Liver (tissue), 9 donors: ENCODE data around the gene JAML. TPM values are rescaled to one million over a fixed set of nuclear protein-coding genes. Genes with fewer than 3 reads are reported as not detected.
A peak's percentile ranks its signal among the peaks of the same experiment; 100 is the strongest.

Experiments
- DNase-seq: peaks from one replicate; pipeline ENCODE4 v3.0.0-alpha.2; 2017; ENCODE audit warnings: low spot score
- H3K27ac ChIP-seq, 2 donors: one replicate each; pipeline ENCODE4 v1.7.0; 2013; ENCODE audit warnings: inconsistent platforms in 2 of 2, low read length in 2 of 2, control low read depth in 1 of 2, low read depth in 1 of 2, mild to moderate bottlenecking in 1 of 2
- H3K27me3 ChIP-seq, 4 donors: one replicate each; pipeline versions ENCODE4 v1.6.1 to v1.7.0; 2013; ENCODE audit warnings: low read length in 3 of 4, inconsistent platforms in 1 of 4, mild to moderate bottlenecking in 1 of 4, moderate library complexity in 1 of 4; ENCODE audit not compliant: control insufficient read depth in 4 of 4, insufficient read depth in 4 of 4
- H3K36me3 ChIP-seq, 4 donors: one replicate each; pipeline versions ENCODE4 v1.6.1 to v1.7.0; 2013; ENCODE audit warnings: low read length in 3 of 4, mild to moderate bottlenecking in 3 of 4, low read depth in 1 of 4, moderate library complexity in 1 of 4; ENCODE audit not compliant: control insufficient read depth in 4 of 4, insufficient read depth in 3 of 4
- H3K4me1 ChIP-seq, 4 donors: one replicate each; pipeline versions ENCODE4 v1.6.1 to v1.7.0; 2013; ENCODE audit warnings: low read length in 3 of 4, mild to moderate bottlenecking in 3 of 4, moderate library complexity in 1 of 4; ENCODE audit not compliant: control insufficient read depth in 4 of 4, insufficient read depth in 4 of 4
- H3K4me3 ChIP-seq, 3 donors: one replicate each; pipeline versions ENCODE4 v1.6.1 to v1.7.0; 2013; ENCODE audit warnings: low read length in 3 of 3, control low read depth in 1 of 3, low read depth in 1 of 3, mild to moderate bottlenecking in 1 of 3
- H3K9ac ChIP-seq, 2 donors: one replicate each; pipeline ENCODE4 v1.7.0; 2013; ENCODE audit warnings: low read length in 2 of 2, mild to moderate bottlenecking in 2 of 2, moderate library complexity in 2 of 2, control low read depth in 1 of 2, low read depth in 1 of 2
- H3K9me3 ChIP-seq, 4 donors: one replicate each; pipeline versions ENCODE4 v1.6.1 to v1.7.0; 2013; ENCODE audit warnings: low read length in 3 of 4; ENCODE audit not compliant: control insufficient read depth in 4 of 4
- EGR1 ChIP-seq, 2 donors: IDR thresholded peaks; 2 replicates each; pipeline ENCODE4 v1.6.1; 2016 to 2018; ENCODE audit warnings: antibody characterized with exemption in 2 of 2, low read depth in 2 of 2
- FOXA1 ChIP-seq: IDR thresholded peaks from 2 replicates; pipeline ENCODE4 v1.6.1; 2016; ENCODE audit warnings: antibody characterized with exemption
- FOXA2 ChIP-seq: IDR thresholded peaks from 2 replicates; pipeline ENCODE4 v1.6.1; 2016; ENCODE audit warnings: antibody characterized with exemption
- GABPA ChIP-seq, 2 donors: IDR thresholded peaks in 1 of 2; conservative IDR thresholded peaks in 1 of 2; 2 replicates each; pipeline ENCODE4 v1.6.1; 2016; ENCODE audit warnings: antibody characterized with exemption in 2 of 2, mild to moderate bottlenecking in 1 of 2, moderate library complexity in 1 of 2
- HNF4A ChIP-seq, 2 donors: conservative IDR thresholded peaks; 2 replicates each; pipeline ENCODE4 v1.6.1; 2016; ENCODE audit warnings: antibody characterized with exemption in 2 of 2, mild to moderate bottlenecking in 2 of 2
- HNF4G ChIP-seq: IDR thresholded peaks from 2 replicates; pipeline ENCODE4 v1.6.1; 2016; ENCODE audit warnings: antibody characterized with exemption
- JUND ChIP-seq, 2 donors: IDR thresholded peaks; 2 replicates each; pipeline ENCODE4 v1.6.1; 2016; ENCODE audit warnings: antibody characterized with exemption in 2 of 2
- NR2F2 ChIP-seq: IDR thresholded peaks from 2 replicates; pipeline ENCODE4 v1.6.1; 2016; ENCODE audit warnings: antibody characterized with exemption
- RAD21 ChIP-seq, 2 donors: IDR thresholded peaks; 2 replicates each; pipeline ENCODE4 v1.6.1; 2016; ENCODE audit warnings: antibody characterized with exemption in 2 of 2, mild to moderate bottlenecking in 2 of 2
- RXRA ChIP-seq, 2 donors: IDR thresholded peaks; 2 replicates each; pipeline ENCODE4 v1.6.1; 2017 to 2018; ENCODE audit warnings: antibody characterized with exemption in 2 of 2, mild to moderate bottlenecking in 1 of 2
- SP1 ChIP-seq: IDR thresholded peaks from 2 replicates; pipeline ENCODE4 v1.6.1; 2018; ENCODE audit warnings: antibody characterized with exemption, mild to moderate bottlenecking
- TAF1 ChIP-seq: conservative IDR thresholded peaks from 2 replicates; pipeline ENCODE4 v1.6.1; 2016; ENCODE audit warnings: antibody characterized with exemption, mild to moderate bottlenecking
- YY1 ChIP-seq: IDR thresholded peaks from 2 replicates; pipeline ENCODE4 v1.6.1; 2016; ENCODE audit warnings: antibody characterized with exemption, mild to moderate bottlenecking
- WGBS: extraction: QIAGEN DNeasy Blood & Tissue Kit; methylation state at CpG from one replicate; pipeline ENCODE4 v1.1.7; 2013; 5-methylcytosine and 5-hydroxymethylcytosine counted together
- polyA plus RNA-seq, 2 donors: library from polyadenylated mRNA; stranded (reverse) in 1 of 2; unstranded in 1 of 2; fragments of 200-250 nt in 1 of 2; fragments of >200 nt in 1 of 2; fragmentation: Nextera tagmentation in 1 of 2; extraction: Ambion mirVana in 1 of 2; gene quantifications; one replicate each; pipeline versions ENCODE4 v1.2.1 to v1.2.3, GENCODE V29; 2013 to 2015
- total RNA-seq, 2 donors: library from RNA; depleted of rRNA; stranded (reverse); fragments of >200 nt; gene quantifications; one replicate each; pipeline ENCODE4 v1.2.3, GENCODE V29; 2014
- TF ChIP-seq, protein P1 (sequence below): fragments of 150-350 bp; IDR thresholded peaks from 2 replicates; pipeline ENCODE4 v1.5.1; 2017; ENCODE audit warnings: improper control_type of control experiment, low read depth, low read length; ENCODE audit not compliant: missing input control
- TF ChIP-seq, protein P2 (sequence below): IDR thresholded peaks from 2 replicates; pipeline ENCODE4 v1.6.1; 2016; ENCODE audit warnings: antibody characterized with exemption
- TF ChIP-seq, protein P3 (sequence below): IDR thresholded peaks from 2 replicates; pipeline ENCODE4 v1.6.1; 2016; ENCODE audit warnings: antibody characterized with exemption
- TF ChIP-seq, protein P4 (sequence below): IDR thresholded peaks from 2 replicates; pipeline ENCODE4 v1.6.1; 2016; ENCODE audit warnings: antibody characterized with exemption
- TF ChIP-seq, protein P5 (sequence below): IDR thresholded peaks from 2 replicates; pipeline ENCODE4 v1.6.1; 2016; ENCODE audit warnings: antibody characterized with exemption, mild to moderate bottlenecking
- donor health status: healthy.
- donor health status: healthy.
- donor health status: healthy.
- donor health status: healthy.
- donor health status: healthy.

Gene JAML, protein sequence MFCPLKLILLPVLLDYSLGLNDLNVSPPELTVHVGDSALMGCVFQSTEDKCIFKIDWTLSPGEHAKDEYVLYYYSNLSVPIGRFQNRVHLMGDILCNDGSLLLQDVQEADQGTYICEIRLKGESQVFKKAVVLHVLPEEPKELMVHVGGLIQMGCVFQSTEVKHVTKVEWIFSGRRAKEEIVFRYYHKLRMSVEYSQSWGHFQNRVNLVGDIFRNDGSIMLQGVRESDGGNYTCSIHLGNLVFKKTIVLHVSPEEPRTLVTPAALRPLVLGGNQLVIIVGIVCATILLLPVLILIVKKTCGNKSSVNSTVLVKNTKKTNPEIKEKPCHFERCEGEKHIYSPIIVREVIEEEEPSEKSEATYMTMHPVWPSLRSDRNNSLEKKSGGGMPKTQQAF
- total RNA-seq, result 10 to 100 TPM in 1 of 2 donors, 1 to 10 TPM in 1; 9.6 to 13.5 TPM
- 1 to 10 TPM; 2.2 to 3.4 TPM for polyA plus RNA-seq

DNA sequence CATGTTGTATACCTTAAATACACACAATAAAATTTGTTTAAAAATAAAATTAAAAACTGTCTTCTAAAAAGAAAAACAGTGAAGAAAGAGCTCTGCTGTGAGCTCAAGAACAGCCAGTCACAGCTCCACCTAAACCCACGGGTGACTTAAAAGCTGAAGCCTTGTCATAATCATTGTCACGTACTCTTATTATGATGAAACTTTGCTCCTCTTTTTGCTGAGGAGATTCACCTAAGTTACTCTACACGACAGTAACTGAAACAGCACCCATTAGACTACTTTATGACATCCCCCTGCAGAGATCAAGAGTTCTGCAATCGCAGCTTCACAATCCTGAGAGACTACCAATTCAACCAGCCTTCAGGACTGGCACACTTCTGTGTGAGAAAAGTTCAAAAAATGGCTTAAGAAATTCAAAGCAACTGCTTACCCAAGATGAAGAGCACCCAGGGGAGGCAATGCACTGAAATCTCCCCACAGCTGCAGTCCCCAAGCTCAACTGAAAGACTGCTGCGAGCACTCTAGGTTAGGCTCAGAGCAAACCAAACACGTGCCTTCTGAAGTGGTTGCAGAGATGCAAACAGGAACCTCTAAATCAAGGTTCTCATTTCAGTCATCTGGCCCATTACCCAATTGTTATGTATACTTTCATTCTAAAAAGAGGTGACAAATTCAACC is at the start of gene JAML:
TSS of gene JAML (minus strand) at position 501 of the 678 bp plus-strand sequence. CDS start 10,145 bp downstream, outside the sequence.
- peak within 1 kb of the TSS; percentile 22 to 47 for H3K27ac ChIP-seq
- no peaks in the 10 kb centered on the region for H3K27me3 ChIP-seq
- no peak for DNase-seq
- 82% methylated on average over 6 of the region's 6 CpGs for WGBS
- H3K4me3 ChIP-seq, result peak within 1 kb of the TSS in 1 of 3 donors; percentile 28
- no peaks in the 10 kb centered on the region for H3K4me1 ChIP-seq
- peaks cover 0 to 5% (median 1%) of the 10 kb centered on the region in 4 donors for H3K36me3 ChIP-seq
- TF ChIP-seq TAF1 (no peak), FOXA2 (no peak), GABPA (IDR thresholded peaks at IDR 0.05 in 1 of 2, conservative IDR thresholded peaks at IDR 0.05 in 1 of 2) (no peak), YY1 (no peak), EGR1 (IDR thresholded peaks at IDR 0.05; ENCODE audit: low read depth in 2 of 2) (no peak), NR2F2 (no peak), JUND (IDR thresholded peaks at IDR 0.05) (no peak), HNF4G (no peak), FOXA1 (no peak), HNF4A (conservative IDR thresholded peaks at IDR 0.05) (no peak), RXRA (IDR thresholded peaks at IDR 0.05) (no peak), RAD21 (IDR thresholded peaks at IDR 0.05) (no peak), SP1 (no peak)
- TF ChIP-seq, protein P1, sequence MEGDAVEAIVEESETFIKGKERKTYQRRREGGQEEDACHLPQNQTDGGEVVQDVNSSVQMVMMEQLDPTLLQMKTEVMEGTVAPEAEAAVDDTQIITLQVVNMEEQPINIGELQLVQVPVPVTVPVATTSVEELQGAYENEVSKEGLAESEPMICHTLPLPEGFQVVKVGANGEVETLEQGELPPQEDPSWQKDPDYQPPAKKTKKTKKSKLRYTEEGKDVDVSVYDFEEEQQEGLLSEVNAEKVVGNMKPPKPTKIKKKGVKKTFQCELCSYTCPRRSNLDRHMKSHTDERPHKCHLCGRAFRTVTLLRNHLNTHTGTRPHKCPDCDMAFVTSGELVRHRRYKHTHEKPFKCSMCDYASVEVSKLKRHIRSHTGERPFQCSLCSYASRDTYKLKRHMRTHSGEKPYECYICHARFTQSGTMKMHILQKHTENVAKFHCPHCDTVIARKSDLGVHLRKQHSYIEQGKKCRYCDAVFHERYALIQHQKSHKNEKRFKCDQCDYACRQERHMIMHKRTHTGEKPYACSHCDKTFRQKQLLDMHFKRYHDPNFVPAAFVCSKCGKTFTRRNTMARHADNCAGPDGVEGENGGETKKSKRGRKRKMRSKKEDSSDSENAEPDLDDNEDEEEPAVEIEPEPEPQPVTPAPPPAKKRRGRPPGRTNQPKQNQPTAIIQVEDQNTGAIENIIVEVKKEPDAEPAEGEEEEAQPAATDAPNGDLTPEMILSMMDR, result no peak
- TF ChIP-seq, protein P2, sequence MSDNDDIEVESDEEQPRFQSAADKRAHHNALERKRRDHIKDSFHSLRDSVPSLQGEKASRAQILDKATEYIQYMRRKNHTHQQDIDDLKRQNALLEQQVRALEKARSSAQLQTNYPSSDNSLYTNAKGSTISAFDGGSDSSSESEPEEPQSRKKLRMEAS, result no peak
- TF ChIP-seq, protein P3, sequence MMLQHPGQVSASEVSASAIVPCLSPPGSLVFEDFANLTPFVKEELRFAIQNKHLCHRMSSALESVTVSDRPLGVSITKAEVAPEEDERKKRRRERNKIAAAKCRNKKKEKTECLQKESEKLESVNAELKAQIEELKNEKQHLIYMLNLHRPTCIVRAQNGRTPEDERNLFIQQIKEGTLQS, result no peak
- TF ChIP-seq, protein P4, sequence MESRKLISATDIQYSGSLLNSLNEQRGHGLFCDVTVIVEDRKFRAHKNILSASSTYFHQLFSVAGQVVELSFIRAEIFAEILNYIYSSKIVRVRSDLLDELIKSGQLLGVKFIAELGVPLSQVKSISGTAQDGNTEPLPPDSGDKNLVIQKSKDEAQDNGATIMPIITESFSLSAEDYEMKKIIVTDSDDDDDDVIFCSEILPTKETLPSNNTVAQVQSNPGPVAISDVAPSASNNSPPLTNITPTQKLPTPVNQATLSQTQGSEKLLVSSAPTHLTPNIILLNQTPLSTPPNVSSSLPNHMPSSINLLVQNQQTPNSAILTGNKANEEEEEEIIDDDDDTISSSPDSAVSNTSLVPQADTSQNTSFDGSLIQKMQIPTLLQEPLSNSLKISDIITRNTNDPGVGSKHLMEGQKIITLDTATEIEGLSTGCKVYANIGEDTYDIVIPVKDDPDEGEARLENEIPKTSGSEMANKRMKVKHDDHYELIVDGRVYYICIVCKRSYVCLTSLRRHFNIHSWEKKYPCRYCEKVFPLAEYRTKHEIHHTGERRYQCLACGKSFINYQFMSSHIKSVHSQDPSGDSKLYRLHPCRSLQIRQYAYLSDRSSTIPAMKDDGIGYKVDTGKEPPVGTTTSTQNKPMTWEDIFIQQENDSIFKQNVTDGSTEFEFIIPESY, result no peak
- TF ChIP-seq, protein P5, sequence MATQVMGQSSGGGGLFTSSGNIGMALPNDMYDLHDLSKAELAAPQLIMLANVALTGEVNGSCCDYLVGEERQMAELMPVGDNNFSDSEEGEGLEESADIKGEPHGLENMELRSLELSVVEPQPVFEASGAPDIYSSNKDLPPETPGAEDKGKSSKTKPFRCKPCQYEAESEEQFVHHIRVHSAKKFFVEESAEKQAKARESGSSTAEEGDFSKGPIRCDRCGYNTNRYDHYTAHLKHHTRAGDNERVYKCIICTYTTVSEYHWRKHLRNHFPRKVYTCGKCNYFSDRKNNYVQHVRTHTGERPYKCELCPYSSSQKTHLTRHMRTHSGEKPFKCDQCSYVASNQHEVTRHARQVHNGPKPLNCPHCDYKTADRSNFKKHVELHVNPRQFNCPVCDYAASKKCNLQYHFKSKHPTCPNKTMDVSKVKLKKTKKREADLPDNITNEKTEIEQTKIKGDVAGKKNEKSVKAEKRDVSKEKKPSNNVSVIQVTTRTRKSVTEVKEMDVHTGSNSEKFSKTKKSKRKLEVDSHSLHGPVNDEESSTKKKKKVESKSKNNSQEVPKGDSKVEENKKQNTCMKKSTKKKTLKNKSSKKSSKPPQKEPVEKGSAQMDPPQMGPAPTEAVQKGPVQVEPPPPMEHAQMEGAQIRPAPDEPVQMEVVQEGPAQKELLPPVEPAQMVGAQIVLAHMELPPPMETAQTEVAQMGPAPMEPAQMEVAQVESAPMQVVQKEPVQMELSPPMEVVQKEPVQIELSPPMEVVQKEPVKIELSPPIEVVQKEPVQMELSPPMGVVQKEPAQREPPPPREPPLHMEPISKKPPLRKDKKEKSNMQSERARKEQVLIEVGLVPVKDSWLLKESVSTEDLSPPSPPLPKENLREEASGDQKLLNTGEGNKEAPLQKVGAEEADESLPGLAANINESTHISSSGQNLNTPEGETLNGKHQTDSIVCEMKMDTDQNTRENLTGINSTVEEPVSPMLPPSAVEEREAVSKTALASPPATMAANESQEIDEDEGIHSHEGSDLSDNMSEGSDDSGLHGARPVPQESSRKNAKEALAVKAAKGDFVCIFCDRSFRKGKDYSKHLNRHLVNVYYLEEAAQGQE, result no peak
- no peaks in the 10 kb centered on the region for H3K9me3 ChIP-seq
- H3K9ac ChIP-seq, result peak within 1 kb of the TSS in 1 of 2 donors; percentile 51
